Keratinocyte (primary cell): ENCODE results near the gene ALOXE3. TPM values are rescaled to one million over a fixed set of nuclear protein-coding genes. Genes with fewer than 3 reads are reported as not detected.
A peak's percentile ranks its signal among the peaks of the same experiment; 100 is the strongest.

ENCODE experiments used
- DNase-seq: peaks from one replicate; pipeline ENCODE4 v3.0.0-alpha.2; 2011; ENCODE audit warnings: low read depth, missing footprints, low spot score
- FAIRE-seq: peaks from 2 replicates; lab custom pipeline; 2011; peaks lifted over from hg19 to GRCh38; lab: Jason Lieb, UNC
- H2AFZ ChIP-seq: 2 replicates; pipeline ENCODE4 v1.6.0; 2012; ENCODE audit warnings: low read length, control low read depth, inconsistent platforms; ENCODE audit not compliant: control insufficient read depth
- H3K27ac ChIP-seq: 2 replicates; pipeline ENCODE4 v1.5.1; 2011; ENCODE audit warnings: low read length; ENCODE audit not compliant: control insufficient read depth, insufficient read depth
- H3K27me3 ChIP-seq: 3 replicates; pipeline ENCODE4 v1.6.0; 2011; ENCODE audit warnings: low read length; ENCODE audit not compliant: control insufficient read depth, insufficient read depth; ENCODE audit errors: extremely low read depth
- H3K36me3 ChIP-seq, 2 experiments: 2 replicates in 1 of 2; 3 replicates in 1 of 2; pipeline ENCODE4 v1.5.1; 2011; ENCODE audit warnings: low read length in 2 of 2, mild to moderate bottlenecking in 1 of 2; ENCODE audit not compliant: control insufficient read depth in 2 of 2, insufficient read depth in 2 of 2; ENCODE audit errors: extremely low read depth in 1 of 2
- H3K4me1 ChIP-seq: 3 replicates; pipeline ENCODE4 v1.5.1; 2011; ENCODE audit warnings: low read length; ENCODE audit not compliant: control insufficient read depth, insufficient read depth; ENCODE audit errors: extremely low read depth
- H3K4me2 ChIP-seq: 3 replicates; pipeline ENCODE4 v1.6.0; 2011; ENCODE audit warnings: low read depth, low read length; ENCODE audit not compliant: control insufficient read depth, insufficient read depth; ENCODE audit errors: extremely low read depth
- H3K4me3 ChIP-seq, 3 experiments: fragments of 200-600 bp in 1 of 3; sonication (generic) in 1 of 3; 2 replicates in 2 of 3; 3 replicates in 1 of 3; pipeline ENCODE4 v1.5.1; 2011 to 2016; ENCODE audit warnings: low read length in 3 of 3, mild to moderate bottlenecking in 3 of 3, control low read depth in 2 of 3, inconsistent platforms in 1 of 3, low read depth in 1 of 3, mixed read lengths in 1 of 3, mixed run types in 1 of 3, moderate library complexity in 1 of 3; ENCODE audit not compliant: control insufficient read depth in 2 of 3, insufficient read depth in 2 of 3; ENCODE audit errors: extremely low read depth in 1 of 3
- H3K79me2 ChIP-seq: 2 replicates; pipeline ENCODE4 v1.6.0; 2012; ENCODE audit warnings: low read length; ENCODE audit not compliant: control insufficient read depth, insufficient read depth
- H3K9ac ChIP-seq: 3 replicates; pipeline ENCODE4 v1.6.0; 2011; ENCODE audit warnings: low read length; ENCODE audit not compliant: control insufficient read depth, insufficient read depth; ENCODE audit errors: extremely low read depth
- H3K9me1 ChIP-seq: 3 replicates; pipeline ENCODE4 v1.6.0; 2011; ENCODE audit warnings: low read length; ENCODE audit not compliant: control insufficient read depth, insufficient read depth; ENCODE audit errors: extremely low read depth
- H3K9me3 ChIP-seq: 2 replicates; pipeline ENCODE4 v1.5.1; 2012; ENCODE audit warnings: low read depth, low read length; ENCODE audit not compliant: control insufficient read depth
- H4K20me1 ChIP-seq: 3 replicates; pipeline ENCODE4 v1.6.0; 2011; ENCODE audit warnings: low read length; ENCODE audit not compliant: control insufficient read depth, insufficient read depth; ENCODE audit errors: extremely low read depth
- EZH2 ChIP-seq: IDR thresholded peaks from one replicate; pipeline ENCODE4 v1.6.1; 2012; ENCODE audit warnings: inconsistent platforms, mild to moderate bottlenecking, low read length, moderate library complexity
- dilution Hi-C: fragments of 300-500 bp; cut with MboI; formaldehyde crosslinking; loops from one replicate; pipeline ENCODE4 v1.7.0; 2020; ENCODE audit warnings: low sequenced_read_pairs; ENCODE audit not compliant: extremely low pct_ligation_motif_present
- polyA plus RNA-seq, 5 experiments: library from polyadenylated mRNA; depleted of rRNA in 3 of 5; stranded (reverse) in 3 of 5; stranded (forward) in 1 of 5; unstranded in 1 of 5; fragments of >200 nt; gene quantifications; 1 replicate in 1 of 5; 2 replicates in 3 of 5; 3 replicates in 1 of 5; pipeline versions ENCODE4 v1.2.1 to v1.2.3, GENCODE V29; 2011 to 2012; ENCODE audit warnings: missing spikeins in 2 of 5, low read depth in 1 of 5, low replicate concordance in 1 of 5
- TF ChIP-seq, protein P1 (sequence below), 3 experiments: IDR thresholded peaks in 1 of 3; conservative IDR thresholded peaks in 1 of 3; optimal IDR thresholded peaks in 1 of 3; 2 replicates in 2 of 3; 3 replicates in 1 of 3; pipeline versions ENCODE3 to v1.5.1; 2011; ENCODE audit warnings: low read length in 3 of 3, mild to moderate bottlenecking in 3 of 3, moderate library complexity in 2 of 3, control low read depth in 1 of 3, inconsistent platforms in 1 of 3; ENCODE audit not compliant: insufficient read depth in 2 of 3; ENCODE audit errors: extremely low read depth in 1 of 3

Gene ALOXE3
- polyA plus RNA-seq, 1 donor (not counting 4 experiments of a cell fraction or from before 2014, with no cell fraction given) = 2.7 TPM

DNA sequence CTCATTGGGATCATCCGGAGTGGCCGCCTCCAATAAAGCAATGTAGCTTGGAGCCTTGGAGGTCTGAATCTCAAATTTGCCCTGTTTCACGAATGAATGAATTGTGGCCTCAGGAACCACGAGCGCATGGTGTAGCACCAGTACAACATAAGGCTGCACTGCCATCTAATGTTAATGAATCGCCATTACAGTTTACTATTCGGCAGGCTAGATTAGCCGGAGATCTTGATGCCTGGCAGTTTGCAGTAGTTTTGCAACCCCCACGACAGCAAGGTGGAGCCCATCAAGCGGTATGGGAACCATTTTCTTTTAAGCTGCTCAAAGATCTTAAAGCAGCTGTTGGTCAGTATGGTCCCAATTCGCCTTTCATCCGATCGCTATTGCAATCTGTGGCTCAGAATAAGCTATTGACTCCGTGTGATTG, 60.6 kb downstream of the ALOXE3 start:
- Histone ChIP-seq H3K9ac (no peak overlapping the region), H3K4me2 (peak overlapping the region; percentile 68), H4K20me1 (no peaks in the 10 kb centered on the region), H3K4me1 (peaks cover 25% of the 10 kb centered on the region), H2AFZ (no peak overlapping the region), H3K9me1 (no peaks in the 10 kb centered on the region), H3K36me3 (no peaks in the 10 kb centered on the region), H3K27ac (peak overlapping the region; percentile 17), H3K79me2 (no peaks in the 10 kb centered on the region), H3K9me3 (no peaks in the 10 kb centered on the region), H3K4me3 (no peak overlapping the region), H3K27me3 (no peaks in the 10 kb centered on the region)
- dilution Hi-C loops = no loop called here
- FAIRE-seq = peak; percentile 93
- TF ChIP-seq, protein P1, sequence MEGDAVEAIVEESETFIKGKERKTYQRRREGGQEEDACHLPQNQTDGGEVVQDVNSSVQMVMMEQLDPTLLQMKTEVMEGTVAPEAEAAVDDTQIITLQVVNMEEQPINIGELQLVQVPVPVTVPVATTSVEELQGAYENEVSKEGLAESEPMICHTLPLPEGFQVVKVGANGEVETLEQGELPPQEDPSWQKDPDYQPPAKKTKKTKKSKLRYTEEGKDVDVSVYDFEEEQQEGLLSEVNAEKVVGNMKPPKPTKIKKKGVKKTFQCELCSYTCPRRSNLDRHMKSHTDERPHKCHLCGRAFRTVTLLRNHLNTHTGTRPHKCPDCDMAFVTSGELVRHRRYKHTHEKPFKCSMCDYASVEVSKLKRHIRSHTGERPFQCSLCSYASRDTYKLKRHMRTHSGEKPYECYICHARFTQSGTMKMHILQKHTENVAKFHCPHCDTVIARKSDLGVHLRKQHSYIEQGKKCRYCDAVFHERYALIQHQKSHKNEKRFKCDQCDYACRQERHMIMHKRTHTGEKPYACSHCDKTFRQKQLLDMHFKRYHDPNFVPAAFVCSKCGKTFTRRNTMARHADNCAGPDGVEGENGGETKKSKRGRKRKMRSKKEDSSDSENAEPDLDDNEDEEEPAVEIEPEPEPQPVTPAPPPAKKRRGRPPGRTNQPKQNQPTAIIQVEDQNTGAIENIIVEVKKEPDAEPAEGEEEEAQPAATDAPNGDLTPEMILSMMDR (optimal IDR thresholded peaks at IDR 0.05 in 1 of 3, IDR thresholded peaks at IDR 0.05 in 1 of 3, conservative IDR thresholded peaks at IDR 0.05 in 1 of 3; ENCODE audit: extremely low read depth in 1 of 3, insufficient read depth in 2 of 3, low read length in 3 of 3) = peak; percentile 65 to 94 (median 80)
- no peak for TF ChIP-seq EZH2
- peak; percentile 49 for DNase-seq

DNA sequence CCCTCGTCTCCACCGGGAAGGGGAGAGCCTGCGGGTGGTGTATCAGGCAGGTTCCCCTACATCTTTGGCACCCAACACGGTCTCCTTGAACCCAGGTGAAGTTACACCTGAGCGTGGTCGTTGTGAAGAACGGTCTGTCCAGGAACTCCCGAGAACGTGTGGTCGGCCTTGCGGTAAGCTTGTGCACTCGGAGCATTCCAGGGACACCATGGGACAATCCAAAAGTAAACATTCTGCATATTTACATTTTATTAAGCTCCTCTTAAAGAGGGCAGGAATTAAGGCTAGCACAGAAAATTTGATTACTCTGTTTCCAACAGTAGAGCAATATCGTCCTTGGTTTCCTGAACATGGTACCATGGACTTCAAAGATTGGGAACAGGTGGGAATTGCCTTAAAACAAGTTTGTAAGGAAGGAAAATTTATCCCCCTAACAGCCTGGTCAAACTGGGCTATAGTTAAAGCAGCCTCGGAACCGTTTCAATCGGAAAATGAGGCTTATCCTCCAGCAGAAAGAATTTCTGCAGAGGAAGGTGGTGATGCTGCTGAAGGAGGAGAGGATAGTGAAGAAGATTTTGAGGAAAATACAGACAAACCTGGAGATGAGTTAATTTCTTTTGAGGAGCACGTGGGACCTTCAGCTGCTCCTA, 61.2 kb downstream of the ALOXE3 start:
- Histone ChIP-seq H3K4me3 (no peak overlapping the region), H3K9me1 (no peaks in the 10 kb centered on the region), H3K9me3 (no peaks in the 10 kb centered on the region), H3K9ac (no peak overlapping the region), H4K20me1 (no peaks in the 10 kb centered on the region), H3K79me2 (no peaks in the 10 kb centered on the region), H3K27ac (no peak overlapping the region), H3K36me3 (no peaks in the 10 kb centered on the region), H2AFZ (no peak overlapping the region), H3K4me1 (peaks cover 20% of the 10 kb centered on the region), H3K4me2 (no peak overlapping the region), H3K27me3 (no peaks in the 10 kb centered on the region)
- dilution Hi-C loops = no loop called here
- FAIRE-seq = no peak
- TF ChIP-seq, protein P1 (optimal IDR thresholded peaks at IDR 0.05 in 1 of 3, IDR thresholded peaks at IDR 0.05 in 1 of 3, conservative IDR thresholded peaks at IDR 0.05 in 1 of 3; ENCODE audit: extremely low read depth in 1 of 3, insufficient read depth in 2 of 3, low read length in 3 of 3) = no peak
- no peak for DNase-seq
